ENCODE measurements around the gene TACC3.

DNA sequence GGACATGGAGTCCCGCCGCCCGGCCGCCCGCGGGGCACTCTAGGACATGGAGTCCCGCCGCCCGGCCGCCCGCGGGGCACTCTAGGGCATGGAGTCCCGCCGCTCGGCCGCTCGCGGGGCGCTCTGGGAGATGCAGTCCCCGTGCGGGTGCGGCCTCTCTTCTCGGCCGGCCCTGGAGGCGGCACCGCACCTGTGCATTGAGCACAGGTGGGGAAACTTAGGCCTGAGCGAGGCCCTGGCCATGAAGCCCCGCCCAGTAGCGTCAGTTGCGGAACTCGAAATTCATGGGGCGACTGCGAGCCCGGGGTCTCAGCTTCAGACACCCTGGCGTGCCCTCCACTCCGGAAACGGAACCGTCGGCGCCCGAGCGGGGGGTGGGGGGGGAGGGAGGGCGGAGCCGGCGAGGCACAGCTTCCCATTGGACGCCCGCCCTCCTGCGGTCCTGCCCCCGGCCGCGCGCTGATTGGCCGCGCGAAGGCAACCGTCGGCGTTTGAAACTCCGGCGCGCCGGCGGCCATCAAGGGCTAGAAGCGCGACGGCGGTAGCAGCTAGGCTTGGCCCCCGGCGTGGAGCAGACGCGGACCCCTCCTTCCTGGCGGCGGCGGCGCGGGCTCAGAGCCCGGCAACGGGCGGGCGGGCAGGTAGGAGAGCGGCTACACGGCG lies at the start of gene TACC3, which contains the start of gene TMEM129:
- TF ChIP-seq, protein P1, sequence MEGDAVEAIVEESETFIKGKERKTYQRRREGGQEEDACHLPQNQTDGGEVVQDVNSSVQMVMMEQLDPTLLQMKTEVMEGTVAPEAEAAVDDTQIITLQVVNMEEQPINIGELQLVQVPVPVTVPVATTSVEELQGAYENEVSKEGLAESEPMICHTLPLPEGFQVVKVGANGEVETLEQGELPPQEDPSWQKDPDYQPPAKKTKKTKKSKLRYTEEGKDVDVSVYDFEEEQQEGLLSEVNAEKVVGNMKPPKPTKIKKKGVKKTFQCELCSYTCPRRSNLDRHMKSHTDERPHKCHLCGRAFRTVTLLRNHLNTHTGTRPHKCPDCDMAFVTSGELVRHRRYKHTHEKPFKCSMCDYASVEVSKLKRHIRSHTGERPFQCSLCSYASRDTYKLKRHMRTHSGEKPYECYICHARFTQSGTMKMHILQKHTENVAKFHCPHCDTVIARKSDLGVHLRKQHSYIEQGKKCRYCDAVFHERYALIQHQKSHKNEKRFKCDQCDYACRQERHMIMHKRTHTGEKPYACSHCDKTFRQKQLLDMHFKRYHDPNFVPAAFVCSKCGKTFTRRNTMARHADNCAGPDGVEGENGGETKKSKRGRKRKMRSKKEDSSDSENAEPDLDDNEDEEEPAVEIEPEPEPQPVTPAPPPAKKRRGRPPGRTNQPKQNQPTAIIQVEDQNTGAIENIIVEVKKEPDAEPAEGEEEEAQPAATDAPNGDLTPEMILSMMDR (IDR thresholded peaks at IDR 0.05) = peak in 1 of 6 experiments; percentile 11
- peak in 3 of 4 donors; percentile 42 to 67 (median 63) for TF ChIP-seq POLR2A (IDR thresholded peaks at IDR 0.05)

All from esophagus squamous epithelium (tissue), 4 donors.